HG02973 (cell line): Measurements from ENCODE around the gene P2RY1.
"Not testable (repeated sequence)": the region's sequence is repeated elsewhere in the genome, so short reads cannot be mapped to it uniquely, and the experiment has no call there.

Experiments used
- ATAC-seq: cut with Tn5 transposase; IDR thresholded peaks from one replicate; pipeline ENCODE4 v1.9.1; 2021; ENCODE audit warnings: moderate library complexity; ENCODE audit not compliant: unreplicated experiment

The P2RY1 gene

GRCh38 chr3:152835601-152836102 lies 721 bp downstream of the P2RY1 start:
- no peak for ATAC-seq

- ATAC-seq, result no peak
Measured at GRCh38 chr3:152836269-152836668, 1.3 kb downstream of the P2RY1 start.

DNA sequence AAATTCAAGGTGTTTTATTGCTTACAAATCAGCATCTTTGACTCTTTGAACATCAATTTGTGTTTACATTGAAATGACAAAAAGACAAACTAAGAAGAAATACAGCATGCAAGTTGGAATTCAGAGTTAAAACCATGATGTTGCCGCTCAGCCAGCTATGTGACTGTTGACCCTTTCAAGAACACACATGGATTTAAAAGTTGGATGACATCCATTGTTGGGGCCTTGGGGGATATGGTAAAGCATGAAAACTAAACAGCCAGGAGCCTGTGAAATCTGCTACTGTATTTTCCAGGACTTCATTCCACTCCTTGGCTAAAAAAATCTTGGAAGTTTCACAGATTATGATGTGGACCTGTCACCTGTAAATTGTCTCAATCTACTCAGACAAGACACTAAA lies 4.6 kb downstream of the P2RY1 start:
- no peak for ATAC-seq

DNA sequence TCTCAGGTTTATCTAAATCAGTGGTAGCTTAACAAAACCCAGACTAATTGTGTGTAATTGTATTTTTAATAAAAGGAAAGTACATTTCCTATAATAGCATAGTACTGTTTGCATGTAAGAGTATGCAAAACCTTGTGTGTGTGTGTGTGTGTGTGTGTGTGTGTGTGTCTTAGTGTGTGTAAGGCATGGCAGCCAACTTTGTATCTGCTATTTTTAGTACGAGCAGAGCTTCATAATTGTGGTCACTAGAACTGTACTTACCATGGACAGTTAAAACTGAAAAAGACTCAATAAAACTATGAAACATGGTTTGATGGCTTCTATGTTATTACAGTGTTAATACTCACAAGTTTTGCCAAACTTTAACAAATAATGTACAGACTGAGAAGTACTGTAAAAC lies 6.2 kb downstream of the P2RY1 start:
- no peak for ATAC-seq

DNA sequence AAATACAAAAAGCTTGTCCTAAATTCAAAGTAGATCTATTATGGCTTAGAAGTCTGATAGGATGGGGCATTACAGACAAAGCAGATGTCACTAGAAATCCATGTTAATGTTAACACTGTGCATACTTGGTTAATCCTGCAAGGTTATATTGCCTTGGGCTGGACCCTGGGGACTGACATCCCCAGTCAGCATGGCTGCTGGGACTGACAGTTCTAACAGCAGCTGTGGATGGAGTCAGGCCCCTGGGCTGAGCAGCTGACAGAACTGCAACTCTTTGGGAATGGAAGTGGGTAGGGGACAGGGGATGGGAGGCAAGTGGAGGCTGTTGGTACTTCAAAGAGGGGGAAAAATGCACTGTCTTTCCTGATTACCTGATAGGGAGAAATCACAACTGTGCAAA lies 7.5 kb downstream of the P2RY1 start:
- ATAC-seq, result no peak

- peak; percentile 85 for ATAC-seq
Measured at GRCh38 chr3:152843955-152844354, 9.0 kb downstream of the P2RY1 start.

GRCh38 chr3:152846572-152847202 lies 11.8 kb downstream of the P2RY1 start:
- ATAC-seq, result not testable (repeated sequence)

GRCh38 chr3:152847599-152847998 lies 12.7 kb downstream of the P2RY1 start:
- not testable (repeated sequence) for ATAC-seq

DNA sequence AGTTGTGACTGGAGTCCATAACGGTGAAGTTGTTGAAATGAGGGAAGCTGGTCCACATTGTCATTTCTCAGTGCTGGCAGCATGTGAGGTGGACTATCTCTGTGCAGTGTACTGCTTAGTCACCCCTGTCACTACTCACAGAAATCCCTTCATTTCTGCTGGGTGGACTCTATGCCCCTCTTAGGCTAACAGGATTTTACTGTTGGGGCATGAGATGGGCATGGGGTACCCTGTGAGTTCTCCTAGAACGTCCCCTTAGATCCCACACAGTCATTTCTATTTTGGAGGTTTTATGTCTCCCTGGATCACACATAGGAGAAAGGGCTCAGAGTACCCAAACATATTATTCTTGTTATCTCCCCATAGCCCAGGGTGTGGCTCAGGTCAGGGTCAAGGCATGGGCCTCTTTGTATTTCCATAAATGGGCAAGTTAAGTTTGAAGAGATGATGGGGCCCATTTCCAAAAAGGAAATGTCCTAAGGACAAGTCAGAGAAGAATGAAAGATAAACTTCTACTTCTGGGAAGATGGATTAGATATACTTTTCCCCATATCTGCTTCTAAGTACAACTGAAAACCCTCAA lies 15.2 kb downstream of the P2RY1 start:
- no peak for ATAC-seq

DNA sequence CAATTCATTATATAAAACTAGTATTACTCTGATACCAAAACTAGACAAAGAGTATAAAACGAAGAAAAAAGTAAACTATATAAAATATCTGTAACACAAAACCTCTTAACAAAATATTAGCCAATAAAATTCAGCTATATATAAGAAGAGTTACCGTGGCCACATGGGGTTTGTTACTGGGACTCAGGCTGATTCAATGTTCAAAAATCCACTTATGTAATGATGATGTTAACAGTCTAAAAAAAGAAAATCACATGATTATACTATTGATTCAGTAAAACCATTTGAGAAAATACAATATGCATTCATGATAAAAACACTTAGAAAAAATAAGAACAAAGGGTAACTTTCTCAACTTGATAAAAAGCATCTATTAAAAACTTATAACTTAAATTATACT lies 18.3 kb downstream of the P2RY1 start:
- ATAC-seq, result no peak

DNA sequence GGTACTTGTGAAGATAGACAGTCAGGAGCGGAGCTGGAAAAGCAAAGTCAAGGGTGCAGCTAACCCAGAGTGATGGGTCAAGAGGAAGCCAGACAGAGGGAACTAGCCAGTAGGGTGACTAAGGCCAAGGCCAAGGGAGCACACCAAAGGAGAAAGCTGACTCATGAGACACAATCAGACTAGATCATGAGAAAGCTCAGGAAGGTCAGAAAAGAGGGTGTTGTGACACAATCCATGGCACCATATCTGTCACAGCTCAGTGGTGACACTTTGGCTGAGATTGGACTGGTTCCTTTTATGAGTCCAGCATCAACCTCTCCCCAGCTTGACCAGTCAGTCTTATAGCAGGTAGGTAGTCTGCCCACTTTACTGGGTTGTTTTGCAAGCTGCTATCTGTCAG lies 22.2 kb downstream of the P2RY1 start:
- ATAC-seq, result no peak

- no peak for ATAC-seq
Measured at GRCh38 chr3:152858170-152858800, 23.4 kb downstream of the P2RY1 start.

- ATAC-seq, result no peak
Measured at GRCh38 chr3:152860736-152861135, 25.8 kb downstream of the P2RY1 start.

GRCh38 chr3:152865668-152866245 lies 30.8 kb downstream of the P2RY1 start:
- no peak for ATAC-seq

GRCh38 chr3:152870027-152870426 lies 35.1 kb downstream of the P2RY1 start:
- no peak for ATAC-seq

- not testable (repeated sequence) for ATAC-seq
Measured at GRCh38 chr3:152873314-152873713, 38.4 kb downstream of the P2RY1 start.

- no peak for ATAC-seq
Measured at GRCh38 chr3:152874896-152875749, 40.2 kb downstream of the P2RY1 start.

DNA sequence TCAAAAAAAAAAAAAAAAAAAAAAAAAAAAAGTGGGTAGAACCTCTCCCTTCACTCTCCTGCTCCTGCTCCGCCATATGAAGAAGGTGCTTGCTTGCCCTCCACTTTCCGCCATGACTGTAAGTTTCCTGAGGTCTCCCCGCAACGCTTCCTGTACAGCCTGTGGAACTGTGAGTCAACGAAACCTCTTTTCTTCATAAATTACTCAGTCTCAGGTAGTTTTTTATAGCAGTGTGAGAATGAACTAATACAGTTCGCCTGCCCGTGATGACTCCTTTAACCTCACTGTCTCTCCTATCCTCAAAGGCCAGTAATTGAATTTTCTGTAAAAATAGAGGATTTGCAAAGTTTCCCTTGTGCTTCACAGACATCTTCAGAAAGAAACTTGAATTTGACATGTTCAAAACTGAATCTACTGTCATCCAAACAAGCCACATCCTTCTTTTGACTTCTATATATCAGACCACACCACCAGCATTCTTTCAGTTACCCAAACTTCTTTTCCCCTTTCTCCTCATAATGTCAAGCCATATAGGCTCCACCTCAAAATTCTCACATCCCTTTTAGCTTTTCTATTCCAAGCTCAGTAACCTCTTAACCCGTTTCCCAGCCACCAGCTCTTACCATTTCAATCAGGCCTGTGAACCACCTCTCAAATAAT lies 44.3 kb downstream of the P2RY1 start:
- no peak for ATAC-seq

- ATAC-seq, result no peak
Measured at GRCh38 chr3:152879790-152880174, 44.9 kb downstream of the P2RY1 start.

- no peak for ATAC-seq
Measured at GRCh38 chr3:152885076-152885475, 50.1 kb downstream of the P2RY1 start.
